ENCODE results near the gene FANCL.
"Not testable (repeated sequence)": the region's sequence is repeated elsewhere in the genome, so short reads cannot be mapped to it uniquely, and the experiment has no call there.

The FANCL gene

DNA sequence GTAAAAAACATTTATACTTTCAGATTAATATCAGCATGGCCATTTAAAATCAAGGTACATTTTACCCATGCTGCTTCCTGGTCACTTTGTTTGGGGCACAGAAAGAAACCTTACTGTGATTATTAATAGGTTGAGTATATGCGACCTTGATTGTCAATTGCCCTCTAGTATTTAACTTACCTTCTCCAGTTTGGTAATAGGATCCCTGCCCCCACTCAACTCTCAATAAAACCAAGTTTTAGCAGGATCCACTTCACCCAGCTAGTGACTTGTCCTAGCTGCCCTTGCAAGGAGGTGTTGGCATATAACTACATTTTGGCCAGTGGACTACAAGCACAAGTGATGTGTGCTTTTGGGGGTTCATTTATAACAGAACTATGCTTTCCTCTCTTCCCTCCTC lies 34.3 kb downstream of the FANCL start:
- no peak for DNase-seq (ENCODE audit: low read depth)

DNA sequence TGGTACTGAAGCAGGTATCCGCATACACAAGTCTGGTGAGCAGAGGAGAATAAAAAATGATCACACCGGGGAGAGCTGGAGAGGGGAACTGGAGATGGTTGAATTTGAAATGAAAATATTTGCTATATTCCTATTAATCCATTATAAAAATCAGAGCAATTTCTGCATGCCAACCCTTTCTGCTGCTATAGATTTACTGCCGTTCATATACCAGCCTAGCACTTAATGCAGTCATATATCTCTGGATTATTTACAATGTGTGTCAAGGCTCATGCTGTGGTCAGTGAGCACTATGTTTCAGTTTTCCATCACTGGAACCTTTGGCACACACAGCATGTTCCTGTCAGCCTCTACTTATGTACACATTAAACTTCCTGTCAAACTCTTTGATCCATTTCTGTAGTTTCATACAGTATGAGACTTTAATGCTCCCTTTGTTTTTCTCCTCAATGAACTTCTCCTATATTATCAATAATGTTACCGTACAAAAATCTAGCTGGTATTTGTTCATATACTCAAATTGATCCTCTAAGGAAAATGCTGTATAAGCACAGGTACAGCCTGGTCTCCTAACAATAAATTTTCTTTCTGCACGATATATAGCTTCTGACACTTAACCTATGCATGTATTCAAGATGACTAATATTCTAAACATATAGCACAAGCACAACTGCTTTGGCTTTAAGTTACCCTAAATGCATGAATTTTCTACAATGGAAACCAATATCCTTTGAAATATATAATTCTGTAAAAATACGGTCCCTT lies 36.7 kb downstream of the FANCL start:
- DNase-seq (ENCODE audit: low read depth), result no peak

DNA sequence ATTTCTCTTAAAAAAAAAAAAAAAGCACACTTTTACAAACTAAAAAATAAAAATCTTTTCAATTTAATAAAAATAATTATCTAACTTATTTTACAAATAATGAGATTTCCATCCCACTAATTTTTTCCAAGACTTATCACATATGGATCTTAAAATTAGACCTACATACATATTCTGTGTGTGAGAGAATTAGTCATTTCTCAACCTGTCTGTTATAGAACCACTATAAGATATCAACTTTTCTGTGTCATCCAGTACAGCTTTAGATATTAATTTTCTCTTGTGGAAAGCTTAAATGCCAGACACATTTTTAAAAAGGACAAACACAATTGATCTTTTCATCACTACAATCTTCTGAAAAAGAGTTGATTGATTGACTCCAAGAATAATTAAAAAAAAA lies 38.1 kb downstream of the FANCL start:
- DNase-seq (ENCODE audit: low read depth), result no peak

DNA sequence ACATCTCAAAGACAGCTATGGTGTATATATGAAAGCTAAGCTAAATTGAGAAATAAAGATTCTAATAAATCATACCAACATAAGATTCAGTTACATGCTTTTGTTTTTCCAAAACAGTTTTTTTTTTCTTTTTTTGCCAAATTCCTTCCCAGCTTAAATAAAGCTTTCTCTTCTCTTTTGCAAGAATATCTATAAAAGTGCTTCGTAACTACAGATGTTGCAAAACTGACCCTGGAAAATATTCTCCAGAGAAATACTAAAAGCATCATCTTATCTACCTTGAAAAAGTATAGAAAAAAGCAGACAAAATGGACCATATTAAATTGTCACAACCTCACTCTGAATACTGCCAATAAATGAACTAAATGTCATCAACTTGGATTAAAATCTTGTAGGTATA lies 38.7 kb downstream of the FANCL start:
- DNase-seq (ENCODE audit: low read depth), result no peak

DNA sequence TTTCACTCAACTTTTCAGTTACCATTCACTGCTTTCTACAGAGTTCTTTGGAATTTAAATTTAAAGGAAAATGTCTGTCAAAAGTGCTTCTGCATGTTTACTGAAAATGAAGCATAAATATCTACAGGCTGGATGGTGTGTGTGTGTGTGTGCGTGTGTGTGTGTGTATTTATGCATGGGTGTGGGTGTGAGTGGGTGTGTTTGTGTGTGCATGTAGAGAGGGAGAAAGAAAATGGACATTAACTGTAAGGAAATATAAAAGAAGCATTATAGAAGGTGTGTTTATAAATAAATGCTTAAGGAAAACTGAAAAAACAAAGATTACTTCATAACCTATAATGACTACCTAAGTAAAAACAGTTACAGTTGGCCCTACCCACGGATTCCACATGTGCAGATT lies 43.2 kb downstream of the FANCL start:
- DNase-seq (ENCODE audit: low read depth), result no peak

DNA sequence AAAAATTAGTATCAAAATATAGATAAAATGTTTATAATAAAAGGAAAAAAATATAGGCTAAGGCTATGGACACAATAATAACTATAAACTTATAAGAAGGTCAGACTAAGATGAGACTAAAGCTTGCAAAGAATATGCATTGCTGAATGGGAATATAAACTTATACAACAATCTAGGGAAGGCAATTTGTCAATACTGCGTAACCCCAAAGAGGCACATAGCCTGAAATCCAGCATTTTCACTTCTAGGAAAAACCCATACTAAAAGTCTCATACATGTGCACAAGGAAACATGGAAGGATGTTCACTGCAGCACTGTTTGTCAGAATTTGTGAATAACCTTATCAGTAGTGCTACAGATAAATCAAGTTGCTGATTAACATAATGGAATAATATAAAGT lies 45.5 kb downstream of the FANCL start:
- DNase-seq (ENCODE audit: low read depth), result no peak

DNA sequence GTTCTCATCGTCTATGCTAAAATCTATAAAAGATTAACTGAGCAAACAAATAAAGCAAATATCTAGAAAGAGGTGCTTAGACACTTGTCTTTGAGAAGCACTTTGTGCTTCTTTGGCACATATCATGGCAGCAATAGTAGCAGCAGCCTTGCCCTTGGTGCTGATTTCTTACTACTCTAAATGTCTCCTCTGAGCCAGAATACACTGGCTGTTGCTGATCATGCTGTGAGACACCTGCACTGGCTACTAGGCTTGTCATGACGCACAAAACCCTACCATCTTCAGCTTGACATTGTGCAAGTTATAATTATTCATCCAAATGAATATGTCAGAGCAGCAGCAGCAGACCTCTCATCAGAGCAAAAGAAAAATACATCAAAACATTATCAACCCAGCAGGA lies 46.7 kb downstream of the FANCL start:
- no peak for DNase-seq (ENCODE audit: low read depth)

DNA sequence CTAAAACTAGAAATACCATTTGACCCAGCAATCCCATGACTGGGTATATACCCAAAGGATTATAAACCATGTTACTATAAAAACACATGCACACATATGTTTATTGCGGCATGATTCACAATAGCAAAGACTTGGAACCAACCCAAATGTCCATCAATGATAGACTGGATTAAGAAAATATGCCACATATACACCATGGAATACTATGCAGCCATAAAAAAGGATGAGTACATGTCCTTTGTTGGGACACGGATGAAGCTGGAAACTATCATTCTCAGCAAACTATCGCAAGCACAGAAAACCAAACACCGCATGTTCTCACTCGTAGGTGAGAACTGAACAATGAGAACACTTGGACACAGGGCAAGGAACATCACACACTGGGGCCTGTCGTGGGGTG lies 54.1 kb downstream of the FANCL start:
- not testable (repeated sequence) for DNase-seq (ENCODE audit: low read depth)

DNA sequence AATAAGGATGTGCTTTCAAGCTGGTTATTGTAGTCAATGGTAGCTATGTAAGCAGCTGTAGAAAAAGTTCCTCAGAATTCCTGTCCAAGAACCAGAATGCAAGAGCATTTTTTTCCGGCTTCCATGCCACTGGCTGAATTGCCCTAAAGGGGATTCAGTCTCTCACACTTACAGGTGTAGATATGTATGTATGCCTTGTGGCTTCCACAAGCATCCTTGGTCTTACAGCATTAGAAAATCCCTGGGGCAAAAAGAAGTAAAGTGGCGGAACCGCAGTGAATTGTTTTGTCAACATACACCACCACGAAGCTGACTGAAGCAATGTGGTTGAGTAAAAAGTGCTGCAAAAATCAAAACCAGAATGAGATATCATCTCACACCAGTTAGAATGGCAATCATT lies 54.6 kb downstream of the FANCL start:
- DNase-seq (ENCODE audit: low read depth), result no peak

DNA sequence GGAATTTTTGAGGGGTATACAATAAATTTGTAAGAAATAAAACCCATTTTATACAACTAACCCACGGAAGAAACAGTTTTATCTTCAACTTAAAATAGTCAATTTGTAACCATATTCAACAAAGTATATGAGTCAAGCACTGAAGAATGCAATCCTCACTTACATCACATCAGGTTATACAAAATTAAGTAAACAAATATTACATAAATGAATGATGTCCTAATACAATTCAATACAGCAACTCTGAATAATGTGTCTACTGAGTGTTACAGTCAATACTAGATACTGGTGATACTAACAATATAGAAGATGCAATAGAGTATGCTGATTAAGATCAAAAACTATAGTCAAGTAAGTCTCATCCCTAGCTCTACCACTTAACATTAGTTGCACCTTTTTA lies 58.6 kb downstream of the FANCL start:
- DNase-seq (ENCODE audit: low read depth), result no peak

DNA sequence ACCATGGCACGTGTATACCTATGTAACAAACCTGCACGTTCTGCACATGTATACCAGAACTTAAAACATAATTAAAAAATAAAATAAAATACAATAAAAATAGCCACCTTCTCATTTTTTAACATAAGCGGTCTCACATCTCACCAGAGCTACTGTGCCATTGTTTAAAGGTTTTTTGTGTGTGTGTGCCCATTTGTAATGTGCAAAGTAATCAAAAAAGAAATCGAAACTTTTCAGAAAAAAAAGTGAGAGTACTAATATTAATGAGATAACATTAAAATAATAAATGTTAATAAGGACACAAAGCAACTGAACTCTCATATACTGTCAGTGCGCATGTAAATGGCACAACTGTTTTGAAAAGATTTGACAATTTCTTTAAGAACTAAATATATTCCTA lies 60.5 kb downstream of the FANCL start:
- no peak for DNase-seq (ENCODE audit: low read depth)

DNA sequence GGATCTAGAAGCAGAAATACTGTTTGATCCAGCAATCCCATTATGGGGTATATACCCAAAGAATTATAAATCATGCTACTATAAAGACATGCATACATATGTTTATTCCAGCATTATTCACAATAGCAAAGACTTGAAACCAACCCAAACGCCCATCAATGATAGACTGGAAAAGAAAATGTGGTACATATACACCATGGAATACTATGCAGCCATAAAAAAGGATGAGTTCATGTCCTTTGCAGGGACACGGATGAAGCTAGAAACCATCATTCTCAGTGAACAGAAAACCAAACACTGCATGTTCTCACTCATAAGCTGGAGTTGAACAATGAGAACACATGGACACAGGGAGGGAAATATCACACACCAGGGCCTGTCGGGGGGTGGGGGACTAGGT lies 61.0 kb downstream of the FANCL start:
- not testable (repeated sequence) for DNase-seq (ENCODE audit: low read depth)

DNA sequence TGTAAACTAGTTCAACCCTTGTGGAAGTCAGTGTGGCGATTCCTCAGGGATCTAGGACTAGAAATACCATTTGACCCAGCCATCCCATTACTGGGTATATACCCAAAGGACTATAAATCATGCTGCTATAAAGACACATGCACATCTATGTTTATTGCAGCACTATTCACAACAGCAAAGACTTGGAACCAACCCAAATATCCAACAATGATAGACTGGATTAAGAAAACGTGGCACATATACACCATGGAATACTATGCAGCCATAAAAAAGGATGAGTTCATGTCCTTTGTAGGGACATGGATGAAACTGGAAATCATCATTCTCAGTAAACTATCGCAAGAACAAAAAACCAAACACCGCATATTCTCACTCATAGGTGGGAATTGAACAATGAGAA lies 63.9 kb downstream of the FANCL start:
- DNase-seq (ENCODE audit: low read depth), result not testable (repeated sequence)

DNA sequence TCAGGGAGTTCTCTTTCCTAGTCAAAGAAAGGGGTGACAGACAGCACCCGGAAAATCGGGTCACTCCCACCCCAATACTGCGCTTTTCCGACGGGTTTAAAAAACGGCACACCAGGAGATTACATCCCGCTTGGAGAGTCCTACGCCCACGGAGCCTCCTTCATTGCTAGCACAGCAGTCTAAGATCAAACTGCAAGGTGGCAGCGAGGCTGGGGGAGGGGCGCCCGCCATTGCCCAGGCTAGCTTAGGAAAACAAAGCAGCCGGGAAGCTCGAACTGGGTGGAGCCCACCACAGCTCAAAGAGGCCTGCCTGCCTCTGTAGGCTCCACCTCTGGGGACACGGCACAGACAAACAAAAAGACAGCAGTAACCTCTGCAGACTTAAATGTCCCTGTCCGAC lies 69.3 kb downstream of the FANCL start:
- DNase-seq (ENCODE audit: low read depth), result not testable (repeated sequence)

DNA sequence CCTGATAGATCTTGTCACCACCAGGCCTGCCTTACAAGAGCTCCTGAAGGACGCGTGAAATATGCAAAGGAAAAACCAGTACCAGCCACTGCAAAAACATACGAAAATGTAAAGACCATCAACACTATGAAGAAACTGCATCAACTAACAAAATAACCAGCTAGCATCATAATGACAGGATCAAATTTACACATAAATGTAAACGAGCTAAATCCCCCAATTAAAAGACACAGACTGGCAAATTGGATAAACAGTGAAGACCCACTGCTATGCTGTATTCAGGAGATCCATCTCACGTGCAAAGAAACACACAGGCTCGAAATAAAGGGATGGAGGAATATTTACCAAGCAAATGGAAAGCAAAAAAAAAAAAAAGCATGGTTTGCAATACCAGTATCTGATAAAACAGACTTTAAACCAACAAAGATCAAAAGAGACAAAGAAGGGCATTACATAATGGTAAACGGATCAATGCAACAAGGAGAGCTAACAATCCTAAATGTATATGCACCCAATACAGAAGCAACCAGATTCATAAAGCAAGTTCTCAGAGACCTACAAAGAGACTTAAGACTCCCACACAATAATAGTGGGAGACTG lies 70.7 kb downstream of the FANCL start:
- not testable (repeated sequence) for DNase-seq (ENCODE audit: low read depth)

DNA sequence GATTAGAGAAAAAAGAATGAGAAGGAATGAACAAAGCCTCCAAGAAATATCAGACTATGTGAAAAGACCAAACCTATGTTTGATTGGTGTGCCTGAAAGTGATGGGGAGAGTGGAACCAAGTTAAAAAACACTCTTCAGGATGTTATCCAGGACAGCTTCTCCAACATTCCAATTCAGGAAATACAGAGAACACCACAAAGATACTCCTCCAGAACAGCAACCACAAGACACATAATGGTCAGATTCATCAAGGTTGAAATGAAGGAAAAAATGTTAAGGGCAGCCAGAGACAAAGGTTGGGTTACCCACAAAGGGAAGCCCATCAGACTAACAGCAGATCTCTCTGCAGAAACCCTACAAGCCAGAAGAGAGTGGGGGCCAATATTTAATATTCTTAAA lies 71.3 kb downstream of the FANCL start:
- not testable (repeated sequence) for DNase-seq (ENCODE audit: low read depth)

DNA sequence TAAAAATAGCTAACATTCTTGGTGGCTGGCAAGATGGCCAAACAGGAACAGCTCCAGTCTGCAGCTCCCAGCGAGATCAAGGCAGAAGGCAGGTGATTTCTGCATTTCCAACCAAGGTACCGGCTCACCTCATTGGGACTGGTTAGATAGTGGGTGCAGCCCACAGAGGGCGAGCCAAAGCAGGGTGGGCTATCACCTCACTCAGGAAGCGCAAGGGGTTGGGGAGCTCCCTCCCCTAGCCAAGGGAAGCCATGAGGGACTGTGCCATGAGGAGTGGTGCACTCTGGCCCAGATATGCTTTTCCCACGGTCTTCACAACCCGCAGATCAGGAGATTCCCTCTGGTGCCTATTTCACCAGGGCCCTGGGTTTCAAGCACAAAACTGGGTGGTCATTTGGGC lies 73.0 kb downstream of the FANCL start:
- DNase-seq (ENCODE audit: low read depth), result not testable (repeated sequence)

DNA sequence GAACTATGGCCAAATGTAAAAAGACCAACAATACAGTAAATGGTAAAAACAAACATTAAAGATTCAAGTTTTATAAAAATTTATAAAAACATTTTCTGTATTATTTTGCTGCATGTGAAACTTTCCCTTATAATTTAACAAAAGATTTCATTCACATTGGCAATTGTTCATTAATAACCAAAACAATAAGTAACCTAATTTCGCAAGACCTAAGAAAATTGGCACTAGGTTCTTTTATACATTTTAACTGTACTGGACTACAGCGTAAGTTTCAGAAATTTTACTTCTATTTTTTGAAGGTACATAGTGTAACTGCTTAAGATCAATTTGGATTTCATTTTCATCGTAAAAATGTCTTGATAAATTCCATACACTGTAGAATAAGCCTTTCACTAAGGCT lies 77.2 kb downstream of the FANCL start:
- DNase-seq (ENCODE audit: low read depth), result no peak

DNA sequence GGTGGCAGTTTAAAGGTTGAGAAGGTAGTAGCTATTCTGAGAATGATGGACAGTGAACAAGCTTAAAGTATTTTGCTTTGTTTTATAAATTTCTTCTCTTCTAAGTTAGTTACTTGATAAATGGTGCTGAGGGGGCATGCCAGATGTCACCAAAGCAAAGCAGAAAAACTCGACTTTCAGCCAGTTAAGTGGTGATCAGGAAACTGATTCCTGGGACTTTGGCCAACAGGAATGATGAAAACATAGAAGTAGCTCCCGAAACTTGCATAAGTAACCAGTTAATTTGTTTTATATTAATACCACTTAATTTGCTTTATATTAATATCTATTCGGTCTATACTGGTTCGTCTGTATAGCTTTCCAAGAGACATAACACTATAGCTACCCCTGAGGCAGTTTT lies 82.6 kb downstream of the FANCL start:
- DNase-seq (ENCODE audit: low read depth), result no peak

DNA sequence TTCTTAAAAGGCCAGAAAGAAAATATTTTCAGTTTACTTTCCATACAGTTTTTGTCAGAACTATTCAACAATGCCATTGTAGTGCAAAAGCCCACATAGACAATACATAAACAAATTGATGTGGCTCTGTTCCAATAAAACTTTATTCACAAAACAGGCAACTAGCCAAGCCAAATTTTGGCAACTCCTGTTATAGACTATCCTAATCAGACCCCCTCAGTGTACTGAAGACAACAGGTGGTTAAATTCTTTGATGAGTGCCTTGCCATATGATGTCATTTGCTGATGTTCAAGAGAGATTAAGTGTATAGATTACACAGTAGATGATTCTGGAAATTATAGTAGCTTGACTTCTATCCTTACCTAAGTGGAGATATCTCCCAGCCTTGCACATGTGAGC lies 83.4 kb downstream of the FANCL start:
- DNase-seq (ENCODE audit: low read depth), result no peak

DNA sequence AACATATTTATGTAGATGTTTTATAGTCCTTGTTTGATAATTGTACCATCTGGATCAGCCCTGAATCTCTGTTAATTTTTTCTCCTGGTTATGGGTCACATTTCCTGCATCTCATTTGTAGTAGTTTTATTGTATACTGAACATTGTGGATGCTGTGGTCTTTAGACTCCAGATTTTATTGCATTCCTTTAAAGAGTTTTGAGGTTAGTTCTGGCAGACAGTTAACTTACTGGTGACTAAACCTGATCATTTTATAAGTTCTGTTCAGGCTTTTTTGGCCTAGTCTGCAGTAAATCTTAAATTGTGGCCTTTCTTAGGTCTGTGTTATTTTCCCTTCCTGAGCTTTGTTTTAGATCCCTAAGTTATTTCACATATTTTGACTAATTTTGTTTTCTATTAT lies 84.3 kb downstream of the FANCL start:
- no peak for DNase-seq (ENCODE audit: low read depth)

DNA sequence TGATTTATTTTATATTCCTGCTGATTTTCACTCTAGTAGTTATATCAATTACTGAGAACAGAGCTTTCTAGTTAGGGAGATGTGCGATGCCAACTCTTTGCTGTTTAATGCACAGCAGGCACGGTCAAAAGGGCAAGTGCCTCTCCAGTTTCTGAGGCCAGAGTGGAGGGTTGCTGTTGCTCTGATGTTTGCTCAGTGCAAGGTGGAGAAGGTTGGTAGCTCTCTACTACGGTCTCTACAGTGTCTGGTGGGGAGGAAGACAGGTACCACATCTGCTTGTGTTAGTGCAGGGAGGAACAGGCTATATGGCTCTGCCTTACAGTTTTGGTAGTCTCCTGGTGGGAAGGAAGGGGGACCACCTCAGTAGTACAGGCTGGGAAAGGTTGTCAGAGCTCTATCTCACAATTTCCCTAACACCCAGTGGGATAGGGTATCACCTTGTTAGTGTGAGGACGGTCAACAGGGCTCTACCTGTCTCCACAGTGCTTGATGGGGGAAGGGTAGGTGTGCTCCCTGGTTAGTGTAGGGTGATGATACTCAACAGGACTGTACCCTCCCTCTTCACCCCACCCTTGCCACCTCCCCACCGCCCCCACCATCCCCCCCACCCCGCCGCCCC lies 85.9 kb downstream of the FANCL start:
- no peak for DNase-seq (ENCODE audit: low read depth)

DNA sequence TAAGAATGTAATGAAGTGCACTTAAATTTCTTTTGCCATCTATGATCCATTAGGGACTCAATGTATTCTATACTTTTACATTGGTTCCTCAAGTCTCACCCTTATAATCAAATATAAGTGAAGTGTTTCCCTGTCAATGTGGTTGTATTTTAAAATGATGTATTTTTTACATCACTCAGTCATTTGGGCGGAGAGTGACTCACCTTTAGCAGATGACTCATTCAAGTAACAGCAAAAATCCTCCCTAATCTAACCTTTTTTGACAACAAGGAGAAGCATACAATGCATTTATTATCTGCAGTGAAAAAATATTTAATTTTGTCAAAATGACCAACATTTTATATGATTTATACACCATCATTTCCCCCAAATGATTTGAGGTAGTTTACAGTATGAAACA lies 94.4 kb downstream of the FANCL start:
- DNase-seq (ENCODE audit: low read depth), result no peak

DNA sequence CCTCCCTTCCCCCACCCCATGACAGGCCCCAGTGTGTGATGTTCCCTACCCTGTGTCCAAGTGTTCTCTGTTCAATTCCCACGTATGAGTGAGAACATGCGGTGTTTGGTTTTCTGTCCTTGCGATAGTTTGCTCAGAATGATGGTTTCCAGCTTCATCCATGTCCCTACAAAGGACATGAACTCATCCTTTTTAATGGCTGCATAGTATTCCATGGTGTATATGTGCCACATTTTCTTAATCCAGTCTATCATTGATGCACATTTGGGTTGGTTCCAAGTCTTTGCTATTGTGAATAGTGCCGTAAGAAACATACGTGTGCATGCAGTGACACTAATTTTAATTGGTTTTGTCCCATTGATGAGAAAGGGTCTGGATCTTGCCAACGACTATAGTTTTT lies 95.4 kb downstream of the FANCL start:
- DNase-seq (ENCODE audit: low read depth), result not testable (repeated sequence)

Data from T follicular helper cell (primary cell).